HTERT RPE-1 (cell line): Measurements from ENCODE around the gene KIR2DL3.
"Not testable (repeated sequence)": the region's sequence is repeated elsewhere in the genome, so short reads cannot be mapped to it uniquely, and the experiment has no call there.

ENCODE experiments used
- in situ Hi-C: fragments of 300-500 bp; cut with MboI; formaldehyde crosslinking; loops from 4 replicates; pipeline ENCODE4 v1.14.3; 2020; ENCODE audit warnings: low sequenced_read_pairs

KIR2DL3 gene

GRCh38 chr19:54739587-54740497 is 1.5 kb downstream of the KIR2DL3 start:
- in situ Hi-C loops: no loop called here

GRCh38 chr19:54741950-54742349 is 3.6 kb downstream of the KIR2DL3 start:
- in situ Hi-C loops: not testable (repeated sequence)

GRCh38 chr19:54744080-54744479 is 5.8 kb downstream of the KIR2DL3 start:
- in situ Hi-C loops: not testable (repeated sequence)

- in situ Hi-C loops: not testable (repeated sequence)
Observed at GRCh38 chr19:54747614-54748322, 9.5 kb downstream of the KIR2DL3 start.

GRCh38 chr19:54750276-54750675 is 12.0 kb downstream of the KIR2DL3 start:
- in situ Hi-C loops: not testable (repeated sequence)

- in situ Hi-C loops: not testable (repeated sequence)
Observed at GRCh38 chr19:54756204-54757110, 18.1 kb downstream of the KIR2DL3 start.

GRCh38 chr19:54758577-54758976 is 20.3 kb downstream of the KIR2DL3 start:
- in situ Hi-C loops: not testable (repeated sequence)

GRCh38 chr19:54764219-54764618 is 25.9 kb downstream of the KIR2DL3 start:
- in situ Hi-C loops: not testable (repeated sequence)

- in situ Hi-C loops: not testable (repeated sequence)
Observed at GRCh38 chr19:54766464-54766863, 28.2 kb downstream of the KIR2DL3 start.

- in situ Hi-C loops: not testable (repeated sequence)
Observed at GRCh38 chr19:54769646-54770045, 31.3 kb downstream of the KIR2DL3 start, which contains the start of gene KIR2DL1. KIR2DL1 (plus strand) TSS chr19:54769793; CDS start chr19:54769851, 58 bp downstream.

- in situ Hi-C loops: not testable (repeated sequence)
Observed at GRCh38 chr19:54770511-54770910, 32.2 kb downstream of the KIR2DL3 start.

- in situ Hi-C loops: not testable (repeated sequence)
Observed at GRCh38 chr19:54771018-54771960, 33.0 kb downstream of the KIR2DL3 start.

- in situ Hi-C loops: not testable (repeated sequence)
Observed at GRCh38 chr19:54772666-54773065, 34.4 kb downstream of the KIR2DL3 start.

- in situ Hi-C loops: not testable (repeated sequence)
Observed at GRCh38 chr19:54775095-54775815, 36.9 kb downstream of the KIR2DL3 start.

- in situ Hi-C loops: not testable (repeated sequence)
Observed at GRCh38 chr19:54775830-54776229, 37.5 kb downstream of the KIR2DL3 start.

- in situ Hi-C loops: not testable (repeated sequence)
Observed at GRCh38 chr19:54777851-54778250, 39.5 kb downstream of the KIR2DL3 start.

- in situ Hi-C loops: not testable (repeated sequence)
Observed at GRCh38 chr19:54778896-54779295, 40.6 kb downstream of the KIR2DL3 start.

GRCh38 chr19:54782916-54783315 is 44.6 kb downstream of the KIR2DL3 start:
- in situ Hi-C loops: not testable (repeated sequence)
